ENCODE data around the gene A4GNT. TPM values are rescaled to one million over a fixed set of nuclear protein-coding genes. Genes with fewer than 3 reads are reported as not detected.
A peak's percentile ranks its signal among the peaks of the same experiment; 100 is the strongest.

The A4GNT gene
- total and polyA plus RNA-seq, 12 donors = not detected

DNA sequence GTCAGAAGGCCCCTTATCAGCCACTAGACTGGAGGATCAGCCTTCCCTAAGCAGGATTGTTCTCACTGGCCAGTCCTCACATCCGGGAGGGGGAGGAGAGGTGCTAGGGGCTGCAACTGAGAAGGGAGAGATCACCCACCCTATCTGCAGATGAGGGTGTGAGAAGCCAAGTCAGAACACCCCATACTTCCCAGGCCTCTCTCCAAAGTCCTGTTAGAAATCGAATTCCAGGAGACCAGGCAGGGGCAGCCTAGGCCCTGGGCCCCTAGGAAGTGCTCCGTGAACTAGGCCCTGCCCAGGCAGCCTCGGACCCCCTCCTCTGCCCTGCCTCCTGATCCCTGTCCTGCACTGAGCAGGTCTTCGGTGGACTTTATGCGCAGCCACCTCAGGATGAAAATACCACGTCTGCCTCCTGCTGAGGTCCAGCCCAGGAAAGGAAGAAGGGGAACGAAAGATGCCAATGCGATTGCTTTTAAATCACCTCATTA, 17.7 kb downstream of the A4GNT start:
- intact Hi-C loops (cut with DNase I) = no loop called here
- no peaks in the 10 kb centered on the region for H3K9me3 ChIP-seq (replicated peaks in 1 of 3)
- H3K36me3 ChIP-seq (replicated peaks in 1 of 2) = no peaks in the 10 kb centered on the region
- H3K4me1 ChIP-seq (replicated peaks in 1 of 2) = peaks cover 6 to 12% of the 10 kb centered on the region in 2 donors
- DNase-seq = no peak
- TF ChIP-seq POLR2A (IDR thresholded peaks at IDR 0.05) = no peak
- TF ChIP-seq, protein P1, sequence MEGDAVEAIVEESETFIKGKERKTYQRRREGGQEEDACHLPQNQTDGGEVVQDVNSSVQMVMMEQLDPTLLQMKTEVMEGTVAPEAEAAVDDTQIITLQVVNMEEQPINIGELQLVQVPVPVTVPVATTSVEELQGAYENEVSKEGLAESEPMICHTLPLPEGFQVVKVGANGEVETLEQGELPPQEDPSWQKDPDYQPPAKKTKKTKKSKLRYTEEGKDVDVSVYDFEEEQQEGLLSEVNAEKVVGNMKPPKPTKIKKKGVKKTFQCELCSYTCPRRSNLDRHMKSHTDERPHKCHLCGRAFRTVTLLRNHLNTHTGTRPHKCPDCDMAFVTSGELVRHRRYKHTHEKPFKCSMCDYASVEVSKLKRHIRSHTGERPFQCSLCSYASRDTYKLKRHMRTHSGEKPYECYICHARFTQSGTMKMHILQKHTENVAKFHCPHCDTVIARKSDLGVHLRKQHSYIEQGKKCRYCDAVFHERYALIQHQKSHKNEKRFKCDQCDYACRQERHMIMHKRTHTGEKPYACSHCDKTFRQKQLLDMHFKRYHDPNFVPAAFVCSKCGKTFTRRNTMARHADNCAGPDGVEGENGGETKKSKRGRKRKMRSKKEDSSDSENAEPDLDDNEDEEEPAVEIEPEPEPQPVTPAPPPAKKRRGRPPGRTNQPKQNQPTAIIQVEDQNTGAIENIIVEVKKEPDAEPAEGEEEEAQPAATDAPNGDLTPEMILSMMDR (IDR thresholded peaks at IDR 0.05) = no peak
- WGBS, 4 donors = 29 to 32% (median 31%) methylated on average over 9 of the region's 9 CpGs
- H3K27ac ChIP-seq = peak overlapping the region; percentile 14 to 90 (median 78)
- peak overlapping the region in 2 of 4 donors; percentile 75 to 84 for H3K4me3 ChIP-seq
- H3K27me3 ChIP-seq = no peaks in the 10 kb centered on the region

DNA sequence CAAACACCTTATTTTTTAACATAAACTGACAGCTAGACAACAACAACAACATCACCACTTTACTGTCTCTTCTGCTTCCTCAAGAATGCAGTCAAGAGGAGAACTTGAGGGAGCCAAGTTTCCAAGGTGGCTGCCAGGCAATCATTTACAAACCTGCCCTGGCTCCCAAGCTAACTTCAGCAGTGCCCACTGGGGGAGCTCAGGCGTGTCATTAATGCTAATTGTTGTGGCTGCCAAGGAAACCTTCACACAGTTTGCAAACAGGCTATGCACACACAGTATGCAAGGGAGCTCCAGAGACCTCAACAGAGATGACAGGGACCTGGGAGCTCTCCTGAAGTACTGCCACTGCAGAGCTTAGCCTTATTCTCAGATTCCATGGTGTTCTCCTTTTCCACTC, 18.9 kb downstream of the A4GNT start:
- Histone ChIP-seq H3K27ac (no peak overlapping the region), H3K9me3 (replicated peaks in 1 of 3) (no peaks in the 10 kb centered on the region), H3K4me1 (replicated peaks in 1 of 2) (peaks cover 6 to 12% of the 10 kb centered on the region in 2 donors), H3K4me3 (no peak overlapping the region), H3K36me3 (replicated peaks in 1 of 2) (no peaks in the 10 kb centered on the region), H3K27me3 (no peaks in the 10 kb centered on the region)
- 78 to 96% (median 86%) methylated on average over 1 of the region's 1 CpG for WGBS, 4 donors
- intact Hi-C loops (cut with DNase I) = no loop called here
- TF ChIP-seq, protein P1 (IDR thresholded peaks at IDR 0.05) = no peak
- TF ChIP-seq POLR2A (IDR thresholded peaks at IDR 0.05) = no peak
- DNase-seq = no peak

DNA sequence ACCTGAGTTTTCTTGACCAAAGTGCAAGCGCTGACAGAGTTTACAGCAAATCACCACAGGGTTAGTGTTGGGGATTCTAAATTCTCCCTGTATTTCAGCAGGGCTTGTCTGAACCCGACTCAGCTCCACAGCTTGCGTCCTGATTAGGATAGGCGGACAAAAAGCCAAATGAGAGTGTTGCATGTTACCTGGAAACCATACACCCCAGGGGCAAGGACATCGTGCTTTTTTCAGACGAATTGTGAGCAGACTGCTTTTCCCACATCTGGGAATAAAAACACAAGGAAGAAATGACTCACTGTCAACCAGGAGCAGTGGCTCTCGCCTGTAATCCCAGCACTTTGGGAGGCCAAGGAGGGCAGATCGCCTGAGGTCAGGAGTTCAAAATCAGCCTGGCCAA, 19.8 kb downstream of the A4GNT start:
- TF ChIP-seq, protein P1 (IDR thresholded peaks at IDR 0.05) = no peak
- 83 to 91% (median 87%) methylated on average over 8 of the region's 8 CpGs for WGBS, 4 donors
- Histone ChIP-seq H3K9me3 (replicated peaks in 1 of 3) (no peaks in the 10 kb centered on the region), H3K27ac (no peak overlapping the region), H3K4me3 (no peak overlapping the region), H3K27me3 (no peaks in the 10 kb centered on the region), H3K4me1 (replicated peaks in 1 of 2) (peaks cover 6 to 12% of the 10 kb centered on the region in 2 donors), H3K36me3 (replicated peaks in 1 of 2) (no peaks in the 10 kb centered on the region)
- no peak for DNase-seq
- intact Hi-C loops (cut with DNase I) = no loop called here

DNA sequence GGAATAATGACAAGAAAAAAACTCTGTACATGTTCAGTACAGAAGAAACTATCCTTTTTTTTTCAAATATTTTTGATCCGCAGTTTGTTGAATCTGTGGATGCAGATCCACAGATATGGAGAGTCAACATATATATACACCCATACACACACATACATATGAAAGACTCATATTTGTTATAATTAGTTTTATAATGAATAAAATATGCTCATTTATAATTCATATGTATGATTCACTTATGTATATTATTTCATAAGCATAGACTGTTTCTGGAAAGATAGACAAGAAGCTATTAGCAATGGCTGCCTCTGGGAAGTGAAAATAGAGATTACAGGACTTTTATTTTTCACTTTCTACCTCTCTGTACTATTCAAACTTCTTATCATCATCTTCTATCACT, 26.6 kb downstream of the A4GNT start:
- peaks cover 0 to 5% of the 10 kb centered on the region in 2 donors for H3K36me3 ChIP-seq (replicated peaks in 1 of 2)
- no peaks in the 10 kb centered on the region for H3K27me3 ChIP-seq
- WGBS, 4 donors = 97 to 100% (median 99%) methylated on average over 1 of the region's 1 CpG
- H3K4me3 ChIP-seq = no peak overlapping the region
- H3K9me3 ChIP-seq (replicated peaks in 1 of 3) = no peaks in the 10 kb centered on the region
- intact Hi-C loops (cut with DNase I) = no loop called here
- no peaks in the 10 kb centered on the region for H3K4me1 ChIP-seq (replicated peaks in 1 of 2)
- no peak for DNase-seq
- no peak for TF ChIP-seq POLR2A (IDR thresholded peaks at IDR 0.05)
- TF ChIP-seq, protein P1 (IDR thresholded peaks at IDR 0.05) = no peak
- H3K27ac ChIP-seq = no peak overlapping the region
